OCI-LY1 (cell line): ENCODE data around the gene HTR5A.

ENCODE experiments used
- H2AFZ ChIP-seq: fragments of 200-600 bp; sonication (generic), shearing (Covaris generic); 2 replicates; pipeline ENCODE4 v1.6.0; 2014; ENCODE audit warnings: antibody characterized with exemption, mild to moderate bottlenecking, low read length
- H3F3A ChIP-seq: fragments of 200-600 bp; sonication (generic), shearing (Covaris generic); 2 replicates; pipeline ENCODE4 v1.6.0; 2014; ENCODE audit warnings: mild to moderate bottlenecking, antibody characterized with exemption, low read length, moderate library complexity; ENCODE audit not compliant: insufficient read depth
- H3K27ac ChIP-seq: fragments of 200-600 bp; sonication (generic); 2 replicates; pipeline ENCODE4 v1.5.1; 2014; ENCODE audit warnings: low read length, mixed run types, mild to moderate bottlenecking, low read depth; ENCODE audit not compliant: poor library complexity, severe bottlenecking
- H3K27me3 ChIP-seq: fragments of 200-600 bp; sonication (generic); 2 replicates; pipeline ENCODE4 v1.6.0; 2014; ENCODE audit warnings: antibody characterized with exemption, mild to moderate bottlenecking, low read length, moderate library complexity; ENCODE audit not compliant: insufficient read depth
- H3K36me3 ChIP-seq: fragments of 200-600 bp; sonication (generic); 2 replicates; pipeline ENCODE4 v1.6.1; 2014; ENCODE audit warnings: mild to moderate bottlenecking, antibody characterized with exemption, low read length, moderate library complexity, mixed read lengths; ENCODE audit not compliant: insufficient read depth
- H3K4me1 ChIP-seq: fragments of 200-600 bp; sonication (generic); 2 replicates; pipeline ENCODE4 v1.5.1; 2014; ENCODE audit warnings: mild to moderate bottlenecking, low read length, moderate library complexity; ENCODE audit not compliant: insufficient read depth, severe bottlenecking
- H3K4me2 ChIP-seq: fragments of 200-600 bp; sonication (generic), shearing (Covaris generic); 2 replicates; pipeline ENCODE4 v1.6.1; 2014; ENCODE audit warnings: low read length
- H3K4me3 ChIP-seq: fragments of 200-600 bp; sonication (generic); 2 replicates; pipeline ENCODE4 v1.5.1; 2014; ENCODE audit warnings: low read length, low read depth, mild to moderate bottlenecking, mixed read lengths; ENCODE audit not compliant: poor library complexity, severe bottlenecking
- H3K79me2 ChIP-seq: fragments of 200-600 bp; shearing (Covaris generic); 2 replicates; pipeline ENCODE4 v1.6.1; 2016; ENCODE audit warnings: mixed run types, low read length, mixed read lengths; ENCODE audit not compliant: insufficient read depth
- H3K9ac ChIP-seq: fragments of 200-600 bp; sonication (generic), shearing (Covaris generic); 2 replicates; pipeline ENCODE4 v1.6.1; 2014; ENCODE audit warnings: mild to moderate bottlenecking, low read length, mixed read lengths
- H3K9me2 ChIP-seq: fragments of 200-600 bp; sonication (generic), shearing (Covaris generic); 2 replicates; pipeline ENCODE4 v1.6.1; 2014; ENCODE audit warnings: low read depth, mild to moderate bottlenecking, low read length, mixed read lengths
- H3K9me3 ChIP-seq: fragments of 200-600 bp; shearing (Covaris generic); 2 replicates; pipeline ENCODE4 v1.6.1; 2014; ENCODE audit warnings: low read length, mixed read lengths
- H4K20me1 ChIP-seq: fragments of 200-600 bp; sonication (generic), shearing (Covaris generic); 2 replicates; pipeline ENCODE4 v1.6.0; 2016; ENCODE audit warnings: mild to moderate bottlenecking, low read length; ENCODE audit not compliant: insufficient read depth
- EZH2 ChIP-seq: fragments of 200-600 bp; sonication (generic), shearing (Covaris generic); IDR thresholded peaks from 2 replicates; pipeline ENCODE4 v1.8.0; 2017; ENCODE audit warnings: borderline replicate concordance, mixed run types, mild to moderate bottlenecking, antibody characterized with exemption, low read length, moderate library complexity, mixed read lengths
- TF ChIP-seq, protein P1 (sequence below): fragments of 200-600 bp; sonication (generic), shearing (Covaris generic); IDR thresholded peaks from 2 replicates; pipeline ENCODE4 v1.5.1; 2017; ENCODE audit warnings: mild to moderate bottlenecking, antibody characterized with exemption, low read length, moderate library complexity, mixed read lengths

Gene HTR5A

DNA sequence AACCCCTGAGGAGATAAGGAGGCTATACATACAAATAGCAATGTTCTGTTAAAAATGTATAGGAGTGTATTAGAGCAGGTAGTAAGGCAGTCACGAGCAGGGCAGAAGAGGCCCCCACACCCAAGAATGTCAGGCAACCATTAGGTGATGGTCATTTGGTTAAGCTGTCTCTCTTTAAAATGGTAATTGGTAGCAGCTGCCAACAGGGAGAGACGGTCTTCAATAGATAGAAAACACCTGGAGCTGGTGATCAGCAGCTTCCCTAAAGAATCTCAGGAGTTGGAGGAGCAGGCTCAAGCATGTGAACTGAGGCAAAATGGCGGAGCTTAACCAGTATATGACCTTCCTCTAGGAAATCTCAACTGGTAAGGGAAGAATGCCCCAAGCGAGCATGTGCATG, 26.4 kb upstream of the HTR5A start:
- Histone ChIP-seq H3K9ac (no peak overlapping the region), H2AFZ (no peak overlapping the region), H3K4me2 (no peak overlapping the region), H3K9me3 (no peaks in the 10 kb centered on the region), H3K27ac (no peak overlapping the region), H3K4me3 (no peak overlapping the region), H3K36me3 (no peaks in the 10 kb centered on the region), H3K9me2 (no peaks in the 10 kb centered on the region), H3K4me1 (no peaks in the 10 kb centered on the region), H4K20me1 (no peaks in the 10 kb centered on the region), H3K27me3 (no peaks in the 10 kb centered on the region; the same call in 1 of the 2 replicates), H3F3A (no peaks in the 10 kb centered on the region), H3K79me2 (no peaks in the 10 kb centered on the region)
- TF ChIP-seq EZH2: no peak
- TF ChIP-seq, protein P1, sequence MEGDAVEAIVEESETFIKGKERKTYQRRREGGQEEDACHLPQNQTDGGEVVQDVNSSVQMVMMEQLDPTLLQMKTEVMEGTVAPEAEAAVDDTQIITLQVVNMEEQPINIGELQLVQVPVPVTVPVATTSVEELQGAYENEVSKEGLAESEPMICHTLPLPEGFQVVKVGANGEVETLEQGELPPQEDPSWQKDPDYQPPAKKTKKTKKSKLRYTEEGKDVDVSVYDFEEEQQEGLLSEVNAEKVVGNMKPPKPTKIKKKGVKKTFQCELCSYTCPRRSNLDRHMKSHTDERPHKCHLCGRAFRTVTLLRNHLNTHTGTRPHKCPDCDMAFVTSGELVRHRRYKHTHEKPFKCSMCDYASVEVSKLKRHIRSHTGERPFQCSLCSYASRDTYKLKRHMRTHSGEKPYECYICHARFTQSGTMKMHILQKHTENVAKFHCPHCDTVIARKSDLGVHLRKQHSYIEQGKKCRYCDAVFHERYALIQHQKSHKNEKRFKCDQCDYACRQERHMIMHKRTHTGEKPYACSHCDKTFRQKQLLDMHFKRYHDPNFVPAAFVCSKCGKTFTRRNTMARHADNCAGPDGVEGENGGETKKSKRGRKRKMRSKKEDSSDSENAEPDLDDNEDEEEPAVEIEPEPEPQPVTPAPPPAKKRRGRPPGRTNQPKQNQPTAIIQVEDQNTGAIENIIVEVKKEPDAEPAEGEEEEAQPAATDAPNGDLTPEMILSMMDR: no peak

DNA sequence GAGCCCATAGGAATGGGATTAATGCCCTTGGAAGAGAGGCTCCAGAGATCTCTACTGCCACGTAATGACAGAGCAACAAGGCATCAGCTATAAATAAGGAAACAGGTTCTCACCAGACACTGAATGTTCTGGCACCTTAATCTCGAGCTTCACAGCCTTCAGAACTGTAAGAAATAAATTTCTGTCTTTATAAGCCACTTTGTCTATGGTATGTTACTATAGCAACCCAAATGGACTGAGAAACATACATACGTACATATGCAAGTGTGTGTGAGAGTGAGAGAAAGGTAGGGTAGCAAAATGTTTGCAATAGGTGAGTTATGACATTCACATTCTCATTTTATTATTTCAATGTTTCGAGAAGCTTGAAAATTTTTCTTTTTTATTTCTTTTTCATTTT, 22.1 kb upstream of the HTR5A start:
- no peak overlapping the region for H3K9ac ChIP-seq

GRCh38 chr7:155051355-155051754, 18.8 kb upstream of the HTR5A start:
- no peaks in the 10 kb centered on the region for H4K20me1 ChIP-seq
- no peaks in the 10 kb centered on the region for H3K36me3 ChIP-seq
- no peaks in the 10 kb centered on the region for H3F3A ChIP-seq
- TF ChIP-seq, protein P1: no peak
- TF ChIP-seq EZH2: no peak
- no peak overlapping the region for H2AFZ ChIP-seq
- no peaks in the 10 kb centered on the region for H3K9me3 ChIP-seq
- no peak overlapping the region for H3K4me3 ChIP-seq
- H3K9ac ChIP-seq: no peak overlapping the region
- no peaks in the 10 kb centered on the region for H3K9me2 ChIP-seq
- no peak overlapping the region for H3K27ac ChIP-seq
- H3K79me2 ChIP-seq: no peaks in the 10 kb centered on the region
- H3K4me2 ChIP-seq: no peak overlapping the region
- H3K27me3 ChIP-seq: no peaks in the 10 kb centered on the region; the same call in 1 of the 2 replicates
- H3K4me1 ChIP-seq: no peaks in the 10 kb centered on the region

More for the DNA sequence above, 22.1 kb upstream of the HTR5A start:
- Histone ChIP-seq H4K20me1 (no peaks in the 10 kb centered on the region), H3F3A (no peaks in the 10 kb centered on the region), H3K27me3 (no peaks in the 10 kb centered on the region), H3K4me3 (no peak overlapping the region), H2AFZ (no peak overlapping the region), H3K27ac (no peak overlapping the region), H3K9me3 (no peaks in the 10 kb centered on the region), H3K4me1 (no peaks in the 10 kb centered on the region), H3K9me2 (no peaks in the 10 kb centered on the region), H3K79me2 (no peaks in the 10 kb centered on the region), H3K36me3 (no peaks in the 10 kb centered on the region), H3K4me2 (no peak overlapping the region)
- TF ChIP-seq, protein P1: no peak
- TF ChIP-seq EZH2: no peak
